NCI-H510A treated with DMSO at 0.1 percent for 48 hours (cell line): ENCODE data around the gene MBOAT1.
"Not testable (repeated sequence)": the region's sequence is repeated elsewhere in the genome, so short reads cannot be mapped to it uniquely, and the experiment has no call there.

Experiments
- DNase-seq: peaks from one replicate; lab custom pipeline; 2025; lab: John Stamatoyannopoulos, UW

Gene MBOAT1

GRCh38 chr6:20172842-20173456 is 39.3 kb downstream of the MBOAT1 start:
- DNase-seq = no peak

- DNase-seq = no peak
Observed at GRCh38 chr6:20170455-20171148, 41.7 kb downstream of the MBOAT1 start.

GRCh38 chr6:20169786-20170185 is 42.5 kb downstream of the MBOAT1 start:
- DNase-seq = no peak

- no peak for DNase-seq
Observed at GRCh38 chr6:20169119-20169557, 43.1 kb downstream of the MBOAT1 start.

GRCh38 chr6:20168690-20169089 is 43.6 kb downstream of the MBOAT1 start:
- DNase-seq = no peak

GRCh38 chr6:20167601-20168000 is 44.7 kb downstream of the MBOAT1 start:
- no peak for DNase-seq

- DNase-seq = no peak
Observed at GRCh38 chr6:20166210-20166609, 46.1 kb downstream of the MBOAT1 start.

GRCh38 chr6:20162515-20162914 is 49.8 kb downstream of the MBOAT1 start:
- no peak for DNase-seq

- DNase-seq = no peak
Observed at GRCh38 chr6:20160541-20161283, 51.6 kb downstream of the MBOAT1 start.

GRCh38 chr6:20159781-20160540 is 52.3 kb downstream of the MBOAT1 start:
- no peak for DNase-seq

GRCh38 chr6:20159098-20159497 is 53.2 kb downstream of the MBOAT1 start:
- DNase-seq = no peak

- no peak for DNase-seq
Observed at GRCh38 chr6:20158676-20159075, 53.6 kb downstream of the MBOAT1 start.

GRCh38 chr6:20156824-20157223 is 55.4 kb downstream of the MBOAT1 start:
- DNase-seq = no peak

- DNase-seq = no peak
Observed at GRCh38 chr6:20154753-20155152, 57.5 kb downstream of the MBOAT1 start.

- DNase-seq = no peak
Observed at GRCh38 chr6:20153194-20153593, 59.1 kb downstream of the MBOAT1 start.

- no peak for DNase-seq
Observed at GRCh38 chr6:20148433-20148832, 63.8 kb downstream of the MBOAT1 start.

- no peak for DNase-seq
Observed at GRCh38 chr6:20147469-20147868, 64.8 kb downstream of the MBOAT1 start.

- not testable (repeated sequence) for DNase-seq
Observed at GRCh38 chr6:20146831-20147230, 65.4 kb downstream of the MBOAT1 start.

- DNase-seq = no peak
Observed at GRCh38 chr6:20146291-20146690, 66.0 kb downstream of the MBOAT1 start.

- no peak for DNase-seq
Observed at GRCh38 chr6:20142866-20143265, 69.4 kb downstream of the MBOAT1 start.

GRCh38 chr6:20141931-20142330 is 70.3 kb downstream of the MBOAT1 start:
- no peak for DNase-seq
